Keratinocyte (primary cell): Measurements from ENCODE around the gene HSF4. TPM values are rescaled to one million over a fixed set of nuclear protein-coding genes. Genes with fewer than 3 reads are reported as not detected.

Experiments used
- DNase-seq: peaks from one replicate; pipeline ENCODE4 v3.0.0-alpha.2; 2011; ENCODE audit warnings: low read depth, missing footprints, low spot score
- FAIRE-seq: peaks from 2 replicates; lab custom pipeline; 2011; peaks lifted over from hg19 to GRCh38; lab: Jason Lieb, UNC
- H2AFZ ChIP-seq: 2 replicates; pipeline ENCODE4 v1.6.0; 2012; ENCODE audit warnings: low read length, control low read depth, inconsistent platforms; ENCODE audit not compliant: control insufficient read depth
- H3K27ac ChIP-seq: 2 replicates; pipeline ENCODE4 v1.5.1; 2011; ENCODE audit warnings: low read length; ENCODE audit not compliant: control insufficient read depth, insufficient read depth
- H3K27me3 ChIP-seq: 3 replicates; pipeline ENCODE4 v1.6.0; 2011; ENCODE audit warnings: low read length; ENCODE audit not compliant: control insufficient read depth, insufficient read depth; ENCODE audit errors: extremely low read depth
- H3K36me3 ChIP-seq, 2 experiments: 2 replicates in 1 of 2; 3 replicates in 1 of 2; pipeline ENCODE4 v1.5.1; 2011; ENCODE audit warnings: low read length in 2 of 2, mild to moderate bottlenecking in 1 of 2; ENCODE audit not compliant: control insufficient read depth in 2 of 2, insufficient read depth in 2 of 2; ENCODE audit errors: extremely low read depth in 1 of 2
- H3K4me1 ChIP-seq: 3 replicates; pipeline ENCODE4 v1.5.1; 2011; ENCODE audit warnings: low read length; ENCODE audit not compliant: control insufficient read depth, insufficient read depth; ENCODE audit errors: extremely low read depth
- H3K4me2 ChIP-seq: 3 replicates; pipeline ENCODE4 v1.6.0; 2011; ENCODE audit warnings: low read depth, low read length; ENCODE audit not compliant: control insufficient read depth, insufficient read depth; ENCODE audit errors: extremely low read depth
- H3K4me3 ChIP-seq, 3 experiments: fragments of 200-600 bp in 1 of 3; sonication (generic) in 1 of 3; 2 replicates in 2 of 3; 3 replicates in 1 of 3; pipeline ENCODE4 v1.5.1; 2011 to 2016; ENCODE audit warnings: low read length in 3 of 3, mild to moderate bottlenecking in 3 of 3, control low read depth in 2 of 3, inconsistent platforms in 1 of 3, low read depth in 1 of 3, mixed read lengths in 1 of 3, mixed run types in 1 of 3, moderate library complexity in 1 of 3; ENCODE audit not compliant: control insufficient read depth in 2 of 3, insufficient read depth in 2 of 3; ENCODE audit errors: extremely low read depth in 1 of 3
- H3K79me2 ChIP-seq: 2 replicates; pipeline ENCODE4 v1.6.0; 2012; ENCODE audit warnings: low read length; ENCODE audit not compliant: control insufficient read depth, insufficient read depth
- H3K9ac ChIP-seq: 3 replicates; pipeline ENCODE4 v1.6.0; 2011; ENCODE audit warnings: low read length; ENCODE audit not compliant: control insufficient read depth, insufficient read depth; ENCODE audit errors: extremely low read depth
- H3K9me1 ChIP-seq: 3 replicates; pipeline ENCODE4 v1.6.0; 2011; ENCODE audit warnings: low read length; ENCODE audit not compliant: control insufficient read depth, insufficient read depth; ENCODE audit errors: extremely low read depth
- H3K9me3 ChIP-seq: 2 replicates; pipeline ENCODE4 v1.5.1; 2012; ENCODE audit warnings: low read depth, low read length; ENCODE audit not compliant: control insufficient read depth
- H4K20me1 ChIP-seq: 3 replicates; pipeline ENCODE4 v1.6.0; 2011; ENCODE audit warnings: low read length; ENCODE audit not compliant: control insufficient read depth, insufficient read depth; ENCODE audit errors: extremely low read depth
- CTCF ChIP-seq, 3 experiments: IDR thresholded peaks in 1 of 3; conservative IDR thresholded peaks in 1 of 3; optimal IDR thresholded peaks in 1 of 3; 2 replicates in 2 of 3; 3 replicates in 1 of 3; pipeline versions ENCODE3 to v1.5.1; 2011; ENCODE audit warnings: low read length in 3 of 3, mild to moderate bottlenecking in 3 of 3, moderate library complexity in 2 of 3, control low read depth in 1 of 3, inconsistent platforms in 1 of 3; ENCODE audit not compliant: insufficient read depth in 2 of 3; ENCODE audit errors: extremely low read depth in 1 of 3
- EZH2 ChIP-seq: IDR thresholded peaks from one replicate; pipeline ENCODE4 v1.6.1; 2012; ENCODE audit warnings: inconsistent platforms, mild to moderate bottlenecking, low read length, moderate library complexity
- dilution Hi-C: fragments of 300-500 bp; cut with MboI; formaldehyde crosslinking; loops from one replicate; pipeline ENCODE4 v1.7.0; 2020; ENCODE audit warnings: low sequenced_read_pairs; ENCODE audit not compliant: extremely low pct_ligation_motif_present
- polyA plus RNA-seq, 5 experiments: library from polyadenylated mRNA; depleted of rRNA in 3 of 5; stranded (reverse) in 3 of 5; stranded (forward) in 1 of 5; unstranded in 1 of 5; fragments of >200 nt; gene quantifications; 1 replicate in 1 of 5; 2 replicates in 3 of 5; 3 replicates in 1 of 5; pipeline versions ENCODE4 v1.2.1 to v1.2.3, GENCODE V29; 2011 to 2012; ENCODE audit warnings: missing spikeins in 2 of 5, low read depth in 1 of 5, low replicate concordance in 1 of 5

HSF4 gene
- polyA plus RNA-seq, 1 donor (not counting 4 experiments of a cell fraction or from before 2014, with no cell fraction given): 4.3 TPM

- no peak overlapping the region for H3K9ac ChIP-seq
- dilution Hi-C loops: no loop called here
- no peak for FAIRE-seq
Measured at GRCh38 chr16:67148221-67148620, 16.3 kb upstream of the HSF4 start.

GRCh38 chr16:67148656-67149275 is 15.8 kb upstream of the HSF4 start:
- H3K9me3 ChIP-seq: no peaks in the 10 kb centered on the region
- H3K36me3 ChIP-seq: peaks cover 34 to 38% of the 10 kb centered on the region in 2 experiments
- H3K79me2 ChIP-seq: no peaks in the 10 kb centered on the region
- peaks cover 14% of the 10 kb centered on the region for H3K4me1 ChIP-seq
- H3K4me3 ChIP-seq: no peak overlapping the region
- no peak overlapping the region for H3K27ac ChIP-seq
- no peak for FAIRE-seq
- H3K9ac ChIP-seq: no peak overlapping the region
- H2AFZ ChIP-seq: no peak overlapping the region
- dilution Hi-C loops: no loop called here
- no peak for TF ChIP-seq EZH2
- TF ChIP-seq CTCF (optimal IDR thresholded peaks at IDR 0.05 in 1 of 3, IDR thresholded peaks at IDR 0.05 in 1 of 3, conservative IDR thresholded peaks at IDR 0.05 in 1 of 3; ENCODE audit: extremely low read depth in 1 of 3, insufficient read depth in 2 of 3, low read length in 3 of 3): no peak
- DNase-seq: no peak
- no peaks in the 10 kb centered on the region for H4K20me1 ChIP-seq
- no peak overlapping the region for H3K4me2 ChIP-seq
- no peaks in the 10 kb centered on the region for H3K27me3 ChIP-seq
- no peaks in the 10 kb centered on the region for H3K9me1 ChIP-seq

More at GRCh38 chr16:67148221-67148620, 16.3 kb upstream of the HSF4 start:
- no peak for DNase-seq
- H3K4me1 ChIP-seq: peaks cover 14% of the 10 kb centered on the region
- no peaks in the 10 kb centered on the region for H3K27me3 ChIP-seq
- no peaks in the 10 kb centered on the region for H3K79me2 ChIP-seq
- no peaks in the 10 kb centered on the region for H4K20me1 ChIP-seq
- no peak overlapping the region for H3K27ac ChIP-seq
- H2AFZ ChIP-seq: no peak overlapping the region
- no peaks in the 10 kb centered on the region for H3K9me1 ChIP-seq
- H3K9me3 ChIP-seq: no peaks in the 10 kb centered on the region
- no peak overlapping the region for H3K4me3 ChIP-seq
- TF ChIP-seq EZH2 (no peak), CTCF (optimal IDR thresholded peaks at IDR 0.05 in 1 of 3, IDR thresholded peaks at IDR 0.05 in 1 of 3, conservative IDR thresholded peaks at IDR 0.05 in 1 of 3; ENCODE audit: extremely low read depth in 1 of 3, insufficient read depth in 2 of 3, low read length in 3 of 3) (no peak)
- H3K4me2 ChIP-seq: no peak overlapping the region
- H3K36me3 ChIP-seq: peaks cover 36 to 41% of the 10 kb centered on the region in 2 experiments
